IMR-90 (cell line): Measurements from ENCODE around the gene SPRR2G.

Experiments
- BHLHE40 ChIP-seq: fragments of 150-350 bp; IDR thresholded peaks from 2 replicates; pipeline ENCODE4 v1.6.1; 2016; ENCODE audit warnings: mild to moderate bottlenecking, low read depth, low read length
- CTCF ChIP-seq: conservative IDR thresholded peaks from 2 replicates; pipeline ENCODE4 v1.5.1; 2012; ENCODE audit warnings: mild to moderate bottlenecking, low read depth, low read length, improper control_type of control experiment
- FOS ChIP-seq: fragments of 150-350 bp; IDR thresholded peaks from 2 replicates; pipeline ENCODE4 v1.6.1; 2016; ENCODE audit warnings: low read depth, low read length
- MAFK ChIP-seq: IDR thresholded peaks from 2 replicates; pipeline ENCODE4 v1.6.1; 2012; ENCODE audit warnings: low read depth, low read length, improper control_type of control experiment
- MAZ ChIP-seq: IDR thresholded peaks from 2 replicates; pipeline ENCODE4 v1.6.1; 2012; ENCODE audit warnings: low read depth, mild to moderate bottlenecking, low read length, improper control_type of control experiment, moderate library complexity, borderline replicate concordance
- MXI1 ChIP-seq: IDR thresholded peaks from 2 replicates; pipeline ENCODE4 v1.6.1; 2012; ENCODE audit warnings: low read depth, mild to moderate bottlenecking, low read length, moderate library complexity, borderline replicate concordance
- POLR2A ChIP-seq: IDR thresholded peaks from 2 replicates; pipeline ENCODE4 v1.6.1; 2012; ENCODE audit warnings: mild to moderate bottlenecking, low read depth, low read length
- RCOR1 ChIP-seq: IDR thresholded peaks from 2 replicates; pipeline ENCODE4 v1.6.1; 2012; ENCODE audit warnings: mild to moderate bottlenecking, low read length, improper control_type of control experiment; ENCODE audit not compliant: insufficient replicate concordance
- SMC3 ChIP-seq: fragments of 150-350 bp; IDR thresholded peaks from 2 replicates; pipeline ENCODE4 v1.6.1; 2016; ENCODE audit warnings: low read depth, mild to moderate bottlenecking, antibody characterized with exemption, low read length, moderate library complexity
- USF2 ChIP-seq: fragments of 150-350 bp; IDR thresholded peaks from 2 replicates; pipeline ENCODE4 v1.6.1; 2017; ENCODE audit warnings: mild to moderate bottlenecking, antibody characterized with exemption, low read length, low read depth

- TF ChIP-seq FOS (no peak), RCOR1 (no peak), CTCF (no peak), MAZ (no peak), POLR2A (no peak), BHLHE40 (no peak), MAFK (no peak), SMC3 (no peak), USF2 (no peak), MXI1 (no peak)
Observed at GRCh38 chr1:153100245-153100644, 50.4 kb downstream of the SPRR2G start.
